K562 (cell line): ENCODE measurements around the gene LONP1. TPM values are rescaled to one million over a fixed set of nuclear protein-coding genes. Genes with fewer than 3 reads are reported as not detected.

Experiments
- ATAC-seq: fragments of 200-7000 bp; cut with Tn5 transposase; 3 replicates; pipeline ENCODE4 v1.9.1; 2020; ENCODE audit warnings: moderate library complexity
- BruUV-seq: library from RNA; stranded (reverse); fragments of 400-500 nt; replicated peaks from 2 replicates; lab custom pipeline; 2021; lab: Mats Ljungman, UMichigan
- CTCF ChIA-PET: fragments of 300-600 bp; formaldehyde crosslinking; extraction: SDS; loops from one replicate; lab custom pipeline; 2021; ENCODE audit warnings: low intra/inter-chr PET ratio; lab: Yijun Ruan, JAX
- POLR2A ChIA-PET: fragments of 300-600, 350-650 bp; sonication (Branson Sonifier 250); formaldehyde crosslinking; extraction: SDS; loops from one replicate; lab custom pipeline; 2021; ENCODE audit warnings: antibody characterized with exemption, inconsistent platforms; lab: Yijun Ruan, JAX
- DNase-seq, 4 experiments: peaks; one replicate each; pipeline versions ENCODE4 v3.0.0 to v3.0.0-alpha.2; 2011 to 2018; ENCODE audit warnings: low spot score in 3 of 4, mixed read lengths in 3 of 4; ENCODE audit errors: extremely low read depth in 1 of 4
- FAIRE-seq: peaks from 2 replicates; lab custom pipeline; 2011; peaks lifted over from hg19 to GRCh38; lab: Jason Lieb, UNC
- H2AFZ ChIP-seq: 2 replicates; pipeline ENCODE4 v1.6.0; 2011; ENCODE audit warnings: low read depth, low read length, control low read depth, inconsistent platforms
- H3K27ac ChIP-seq: fragments of 200-600 bp; 3 replicates; pipeline ENCODE4 v1.8.0; 2011; ENCODE audit warnings: low read depth, mild to moderate bottlenecking, control low read depth, inconsistent platforms, low read length, moderate library complexity, mixed read lengths; ENCODE audit errors: extremely low read depth
- H3K27me3 ChIP-seq, 2 experiments: fragments of 300-600 bp in 1 of 2; 2 replicates in 1 of 2; 3 replicates in 1 of 2; pipeline versions ENCODE4 v1.6.0 to v1.8.0; 2011; ENCODE audit warnings: inconsistent platforms in 2 of 2, low read length in 2 of 2, mild to moderate bottlenecking in 1 of 2, mixed read lengths in 1 of 2, moderate library complexity in 1 of 2; ENCODE audit not compliant: control insufficient read depth in 2 of 2, insufficient read depth in 2 of 2
- H3K36me3 ChIP-seq: fragments of 300-600 bp; 3 replicates; pipeline ENCODE4 v1.8.0; 2011; ENCODE audit warnings: mild to moderate bottlenecking, low read length, inconsistent platforms; ENCODE audit not compliant: control insufficient read depth, insufficient read depth
- H3K4me1 ChIP-seq, 2 experiments: fragments of 200-600 bp in 1 of 2; replicated peaks in 1 of 2; 2 replicates in 1 of 2; 3 replicates in 1 of 2; pipeline versions ENCODE4 v1.5.1 to v1.8.0; 2011; ENCODE audit warnings: inconsistent platforms in 2 of 2, low read length in 2 of 2, mild to moderate bottlenecking in 1 of 2, mixed read lengths in 1 of 2, moderate library complexity in 1 of 2; ENCODE audit not compliant: control insufficient read depth in 2 of 2, insufficient read depth in 2 of 2
- H3K4me2 ChIP-seq: 2 replicates; pipeline ENCODE4 v1.6.1; 2011; ENCODE audit warnings: low read length, control low read depth, inconsistent platforms, mixed read lengths; ENCODE audit not compliant: insufficient read depth
- H3K4me3 ChIP-seq: fragments of 200-600 bp; sonication (generic), shearing (Covaris generic); 2 replicates; pipeline ENCODE4 v1.5.1; 2016; ENCODE audit warnings: control low read depth, inconsistent platforms
- H3K79me2 ChIP-seq: fragments of 200-600 bp; 3 replicates; pipeline ENCODE4 v1.8.0; 2011; ENCODE audit warnings: low read length, inconsistent platforms; ENCODE audit not compliant: control insufficient read depth, insufficient read depth
- H3K9ac ChIP-seq, 2 experiments: 2 replicates each; pipeline versions ENCODE4 v1.6.0 to v1.6.1; 2011; ENCODE audit warnings: low read depth in 2 of 2, low read length in 2 of 2, control low read depth in 1 of 2, inconsistent platforms in 1 of 2, mild to moderate bottlenecking in 1 of 2, mixed read lengths in 1 of 2; ENCODE audit not compliant: insufficient read depth in 1 of 2
- H3K9me1 ChIP-seq: one replicate; pipeline ENCODE4 v1.6.0; 2011; ENCODE audit warnings: inconsistent platforms, mild to moderate bottlenecking, low read length, moderate library complexity; ENCODE audit not compliant: control insufficient read depth, insufficient read depth
- H3K9me3 ChIP-seq: replicated peaks from 2 replicates; pipeline ENCODE4 v1.5.1; 2011; ENCODE audit warnings: low read depth, low read length, inconsistent platforms; ENCODE audit not compliant: control insufficient read depth, insufficient read depth
- H4K20me1 ChIP-seq: replicated peaks from 2 replicates; pipeline ENCODE4 v1.6.1; 2011; ENCODE audit warnings: low read length, inconsistent platforms, mixed read lengths; ENCODE audit not compliant: control insufficient read depth, insufficient read depth
- BMI1 ChIP-seq: fragments of 150-350 bp; IDR thresholded peaks from 2 replicates; pipeline ENCODE4 v1.6.1; 2014; ENCODE audit warnings: low read length
- BRCA1 ChIP-seq, 2 experiments: fragments of 450-650 bp in 1 of 2; sonication (generic) in 1 of 2; formaldehyde crosslinking in 1 of 2; IDR thresholded peaks; 2 replicates each; pipeline versions ENCODE4 v1.5.0 to v1.6.1; 2017 to 2020; ENCODE audit warnings: mild to moderate bottlenecking in 1 of 2, missing genetic modification reagents in 1 of 2
- DMBX1 ChIP-seq: fragments of 250-450 bp; sonication (Bioruptor Pico); IDR thresholded peaks from 2 replicates; pipeline ENCODE4 v1.8.0; 2022; ENCODE audit warnings: inconsistent platforms, mild to moderate bottlenecking, moderate library complexity, borderline replicate concordance
- FOXA3 ChIP-seq, 2 experiments: fragments of 450-650 bp in 1 of 2; sonication (generic) in 1 of 2; formaldehyde crosslinking; IDR thresholded peaks in 1 of 2; conservative IDR thresholded peaks in 1 of 2; 2 replicates each; pipeline versions ENCODE4 v1.4.0 to v1.8.0; 2020 to 2022; ENCODE audit warnings: mild to moderate bottlenecking in 2 of 2, missing genetic modification reagents in 1 of 2
- GABPB1 ChIP-seq: sonication (generic); formaldehyde crosslinking; IDR thresholded peaks from 2 replicates; pipeline ENCODE4 v1.8.0; 2022; ENCODE audit warnings: mild to moderate bottlenecking, missing genetic modification reagents
- IRF1 ChIP-seq: sonication (generic); formaldehyde crosslinking; IDR thresholded peaks from 2 replicates; pipeline ENCODE4 v1.8.0; 2022; ENCODE audit warnings: missing genetic modification reagents, mild to moderate bottlenecking, borderline replicate concordance
- LCOR ChIP-seq: sonication (generic); formaldehyde crosslinking; IDR thresholded peaks from 2 replicates; pipeline ENCODE4 v1.8.0; 2022; ENCODE audit warnings: mild to moderate bottlenecking, missing genetic modification reagents
- POLR2G ChIP-seq: fragments of 200-400 bp; formaldehyde crosslinking; IDR thresholded peaks from 2 replicates; pipeline ENCODE4 v1.6.1; 2017; ENCODE audit warnings: low read depth, mild to moderate bottlenecking, antibody characterized with exemption, low read length, moderate library complexity
- RBM15 ChIP-seq: fragments of 200-400 bp; formaldehyde crosslinking; IDR thresholded peaks from 2 replicates; pipeline ENCODE4 v1.6.1; 2018; ENCODE audit warnings: mild to moderate bottlenecking, low read length, moderate library complexity; ENCODE audit not compliant: insufficient read depth
- RNF2 ChIP-seq: sonication (generic); IDR thresholded peaks from 2 replicates; pipeline ENCODE4 v1.6.1; 2016
- TCF15 ChIP-seq: fragments of 250-450 bp; sonication (Bioruptor Pico); IDR thresholded peaks from 2 replicates; pipeline ENCODE4 v1.8.0; 2022; ENCODE audit warnings: moderate library complexity, mild to moderate bottlenecking, inconsistent platforms
- ZFX ChIP-seq: sonication (generic); formaldehyde crosslinking; IDR thresholded peaks from 2 replicates; pipeline ENCODE4 v1.8.0; 2022; ENCODE audit warnings: mild to moderate bottlenecking, missing genetic modification reagents, moderate library complexity
- ZNF143 ChIP-seq: sonication (generic); formaldehyde crosslinking; IDR thresholded peaks from 2 replicates; pipeline ENCODE4 v1.9.0; 2022; ENCODE audit warnings: mild to moderate bottlenecking, missing genetic modification reagents
- ZNF175 ChIP-seq: fragments of 200-800 bp; sonication (Bioruptor generic); IDR thresholded peaks from 2 replicates; pipeline ENCODE4 v1.6.1; 2016; ENCODE audit warnings: low read depth, mild to moderate bottlenecking, missing genetic modification characterization, missing compliant biosample characterization
- WGBS: fragments of 100-300 bp; shearing (Covaris generic); methylation state at CpG from one replicate; pipeline ENCODE4 v1.1.6; 2016; ENCODE audit warnings: low coverage, mixed read lengths; ENCODE audit not compliant: insufficient coverage; ENCODE audit errors: missing lambda C conversion rate; 5-methylcytosine and 5-hydroxymethylcytosine counted together
- in situ Hi-C: fragments of 300-500 bp; cut with MboI; formaldehyde crosslinking; loops from 4 replicates; pipeline ENCODE4 v1.15.0; 2018; ENCODE audit warnings: inconsistent platforms, mixed read lengths
- intact Hi-C: fragments of 100-400 bp; cut with micrococcal nuclease; formaldehyde crosslinking; loops from 2 replicates; pipeline ENCODE4 v1.14.2; 2022
- polyA plus RNA-seq, 8 experiments: library from polyadenylated mRNA; depleted of rRNA in 4 of 8; stranded (reverse) in 5 of 8; unstranded in 3 of 8; fragments of >200 nt; fragmentation: Nextera tagmentation in 2 of 8; fragmentation: Illumina TruSeq in 1 of 8; extraction: Ambion mirVana in 2 of 8; extraction: Trizol in 1 of 8; gene quantifications; 2 replicates each; pipeline versions ENCODE4 v1.2.1 to v1.2.3, GENCODE V29; 2011 to 2014; ENCODE audit warnings: inconsistent platforms in 1 of 8, missing spikeins in 1 of 8
- total RNA-seq, 7 experiments: library from RNA; depleted of rRNA in 6 of 7; stranded (reverse); fragments of >200 nt in 6 of 7; fragmentation: Illumina TruSeq in 2 of 7; extraction: Trizol in 2 of 7; gene quantifications; 2 replicates each; pipeline versions ENCODE4 v1.2.1 to v1.2.3, GENCODE V29; 2011 to 2021; ENCODE audit warnings: low replicate concordance in 1 of 7

Gene LONP1
- total and polyA plus RNA-seq, 9 of the 15 experiments (the other 6 are each of a cell fraction or from before 2014, with no cell fraction given) = 1.1 to 238 (median 84.5) TPM

- H2AFZ ChIP-seq = no peak overlapping the region
- peak overlapping the region; percentile 99 for H3K27ac ChIP-seq
- H3K79me2 ChIP-seq = peaks cover 69% of the 10 kb centered on the region
- no peaks in the 10 kb centered on the region for H3K9me1 ChIP-seq
- H3K9me3 ChIP-seq = no peaks in the 10 kb centered on the region
- no TSS peak for BruUV-seq
- peak overlapping the region; percentile 98 to 99 for H3K9ac ChIP-seq
- ATAC-seq (no peak), DNase-seq (no peak), FAIRE-seq (no peak)
- H3K4me1 ChIP-seq = peaks cover 13 to 28% of the 10 kb centered on the region in 2 experiments; a peak in 4 of 5 replicates
- ChIA-PET POLR2A (interaction anchor here (0.6 to 3.3 kb wide), 11 partner anchors 9 to 1660 kb away, joined by 3 to 31 read pairs (median 6); partner anchors contain the start of genes NDUFA11, RPL36 and VMAC), CTCF (no interaction called here)
- H3K27me3 ChIP-seq = no peaks in the 10 kb centered on the region
- H3K36me3 ChIP-seq = peaks cover 54% of the 10 kb centered on the region
- 55% methylated on average over 8 of the region's 8 CpGs for WGBS
- H3K4me2 ChIP-seq = peak overlapping the region; percentile 98
- TF ChIP-seq ZNF143 (CRISPR knock-in tag) = 0 out of 2 replicates have a peak, but pooled peaks have one; percentile 12
- no peak for TF ChIP-seq RNF2
- 0 out of 2 replicates have a peak, but pooled peaks have one; percentile 9 for TF ChIP-seq POLR2G
- TF ChIP-seq FOXA3 (CRISPR knock-in tag; conservative IDR thresholded peaks at IDR 0.05 in 1 of 2, IDR thresholded peaks at IDR 0.05 in 1 of 2) = 0 out of 4 replicates have a peak, but pooled peaks of 1 of the 2 experiments have one; percentile 23
- TF ChIP-seq ZNF175 (CRISPR knock-in tag) = no peak
- no peak for TF ChIP-seq BRCA1 (IDR thresholded peaks at IDR 0.05)
- TF ChIP-seq BRCA1 (CRISPR knock-in tag; IDR thresholded peaks at IDR 0.05) = no peak
- 0 out of 2 replicates have a peak, but pooled peaks have one; percentile 17 for TF ChIP-seq DMBX1 (CRISPR knock-in tag)
- 0 out of 2 replicates have a peak, but pooled peaks have one; percentile 32 for TF ChIP-seq ZFX
- 0 out of 2 replicates have a peak, but pooled peaks have one; percentile 30 for TF ChIP-seq GABPB1 (CRISPR knock-in tag)
- no peak for TF ChIP-seq BMI1
- TF ChIP-seq RBM15 = no peak
- 0 out of 2 replicates have a peak, but pooled peaks have one; percentile 42 for TF ChIP-seq TCF15
- no peak for TF ChIP-seq IRF1 (CRISPR knock-in tag)
- 0 out of 2 replicates have a peak, but pooled peaks have one; percentile 39 for TF ChIP-seq LCOR (CRISPR knock-in tag)
- H4K20me1 ChIP-seq = peaks cover 12% of the 10 kb centered on the region; the same call in 1 of the 2 replicates
- H3K4me3 ChIP-seq = peak overlapping the region; percentile 98
- intact Hi-C loops = no loop called here
- in situ Hi-C loops = no loop called here
These were observed 2.6 kb downstream of the LONP1 start for GRCh38 chr19:5717215-5717935.
